ENCODE data around the gene SNRPB. TPM values are rescaled to one million over a fixed set of nuclear protein-coding genes. Genes with fewer than 3 reads are reported as not detected.

SNRPB gene
- total RNA-seq, 1 donor from 2014 or later = 546 TPM

GRCh38 chr20:2468581-2469407 lies 1.8 kb downstream of the SNRPB start:
- peak overlapping the region; percentile 73 for H3K4me3 ChIP-seq (ENCODE audit: low read depth, low read length)
- DNase-seq (ENCODE audit: low read depth) = no peak
- TF ChIP-seq CTCF (IDR thresholded peaks at IDR 0.05; ENCODE audit: insufficient read depth, low read length, poor library complexity, severe bottlenecking) = no peak

GRCh38 chr20:2467412-2467811 lies 3.2 kb downstream of the SNRPB start:
- no peak for DNase-seq (ENCODE audit: low read depth)
- Histone ChIP-seq H3K27me3 (ENCODE audit: control insufficient read depth, insufficient read depth, low read length) (no peaks in the 10 kb centered on the region), H3K4me3 (ENCODE audit: low read depth, low read length) (no peak overlapping the region), H3K36me3 (ENCODE audit: control insufficient read depth, insufficient read depth, low read length) (peaks cover 9% of the 10 kb centered on the region)
- no peak for TF ChIP-seq CTCF (IDR thresholded peaks at IDR 0.05; ENCODE audit: insufficient read depth, low read length, poor library complexity, severe bottlenecking)

More at GRCh38 chr20:2468581-2469407, 1.8 kb downstream of the SNRPB start:
- peaks cover 2% of the 10 kb centered on the region for H3K36me3 ChIP-seq (ENCODE audit: control insufficient read depth, insufficient read depth, low read length)
- no peaks in the 10 kb centered on the region for H3K27me3 ChIP-seq (ENCODE audit: control insufficient read depth, insufficient read depth, low read length)

GRCh38 chr20:2465100-2465499 lies 5.5 kb downstream of the SNRPB start:
- peaks cover 9% of the 10 kb centered on the region for H3K36me3 ChIP-seq (ENCODE audit: control insufficient read depth, insufficient read depth, low read length)
- no peaks in the 10 kb centered on the region for H3K27me3 ChIP-seq (ENCODE audit: control insufficient read depth, insufficient read depth, low read length)
- H3K4me3 ChIP-seq (ENCODE audit: low read depth, low read length) = no peak overlapping the region
- TF ChIP-seq CTCF (IDR thresholded peaks at IDR 0.05; ENCODE audit: insufficient read depth, low read length, poor library complexity, severe bottlenecking) = no peak
- no peak for DNase-seq (ENCODE audit: low read depth)

- TF ChIP-seq CTCF (IDR thresholded peaks at IDR 0.05; ENCODE audit: insufficient read depth, low read length, poor library complexity, severe bottlenecking) = no peak
- no peak overlapping the region for H3K4me3 ChIP-seq (ENCODE audit: low read depth, low read length)
- H3K27me3 ChIP-seq (ENCODE audit: control insufficient read depth, insufficient read depth, low read length) = no peaks in the 10 kb centered on the region
- DNase-seq (ENCODE audit: low read depth) = no peak
- peaks cover 9% of the 10 kb centered on the region for H3K36me3 ChIP-seq (ENCODE audit: control insufficient read depth, insufficient read depth, low read length)
These were observed 6.8 kb downstream of the SNRPB start for GRCh38 chr20:2463616-2464365.

- no peak for TF ChIP-seq CTCF (IDR thresholded peaks at IDR 0.05; ENCODE audit: insufficient read depth, low read length, poor library complexity, severe bottlenecking)
- Histone ChIP-seq H3K36me3 (ENCODE audit: control insufficient read depth, insufficient read depth, low read length) (peaks cover 9% of the 10 kb centered on the region), H3K4me3 (ENCODE audit: low read depth, low read length) (no peak overlapping the region), H3K27me3 (ENCODE audit: control insufficient read depth, insufficient read depth, low read length) (no peaks in the 10 kb centered on the region)
- DNase-seq (ENCODE audit: low read depth) = no peak
These were observed 8.1 kb downstream of the SNRPB start for GRCh38 chr20:2462484-2462883.
